ENCODE results near the gene LENG1. TPM values are rescaled to one million over a fixed set of nuclear protein-coding genes. Genes with fewer than 3 reads are reported as not detected.
"Not testable (repeated sequence)": the region's sequence is repeated elsewhere in the genome, so short reads cannot be mapped to it uniquely, and the experiment has no call there.

The LENG1 gene
- total RNA-seq, 1 donor from 2014 or later, result 8.3 TPM

DNA sequence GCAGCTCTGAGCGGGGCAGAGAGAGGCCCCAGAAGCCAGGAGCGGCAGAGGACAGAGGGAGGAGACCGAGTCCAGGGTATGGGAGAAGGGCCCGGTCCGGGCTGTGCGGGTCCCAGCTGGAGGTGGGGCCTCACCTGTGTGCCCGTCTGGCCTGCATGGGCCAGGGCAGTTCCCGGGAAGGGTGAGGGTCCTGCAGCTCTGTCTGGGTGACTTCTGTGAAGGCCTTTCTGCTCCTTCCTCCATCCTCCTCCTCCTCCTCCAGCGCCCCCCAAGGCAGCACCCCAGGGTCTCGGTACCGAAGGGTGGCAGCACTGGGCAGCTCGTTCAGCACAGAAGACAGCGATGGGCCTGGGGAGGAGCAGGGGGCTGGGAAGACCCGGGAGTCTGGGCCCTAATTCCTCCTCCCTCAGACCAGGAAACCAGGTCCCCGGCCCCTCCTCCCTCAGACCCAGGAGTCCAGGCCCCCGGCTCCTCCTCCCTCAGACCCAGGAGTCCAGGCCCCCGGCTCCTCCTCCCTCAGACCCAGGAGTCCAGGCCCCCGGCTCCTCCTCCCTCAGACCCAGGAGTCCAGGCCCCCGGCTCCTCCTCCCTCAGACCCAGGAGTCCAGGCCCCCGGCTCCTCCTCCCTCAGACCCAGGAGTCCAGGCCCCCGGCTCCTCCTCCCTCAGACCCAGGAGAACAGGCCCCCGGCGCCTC, 12.4 kb upstream of the LENG1 start:
- DNase-seq (ENCODE audit: low spot score); intact Hi-C loops (cut with DNase I): not testable (repeated sequence)

DNA sequence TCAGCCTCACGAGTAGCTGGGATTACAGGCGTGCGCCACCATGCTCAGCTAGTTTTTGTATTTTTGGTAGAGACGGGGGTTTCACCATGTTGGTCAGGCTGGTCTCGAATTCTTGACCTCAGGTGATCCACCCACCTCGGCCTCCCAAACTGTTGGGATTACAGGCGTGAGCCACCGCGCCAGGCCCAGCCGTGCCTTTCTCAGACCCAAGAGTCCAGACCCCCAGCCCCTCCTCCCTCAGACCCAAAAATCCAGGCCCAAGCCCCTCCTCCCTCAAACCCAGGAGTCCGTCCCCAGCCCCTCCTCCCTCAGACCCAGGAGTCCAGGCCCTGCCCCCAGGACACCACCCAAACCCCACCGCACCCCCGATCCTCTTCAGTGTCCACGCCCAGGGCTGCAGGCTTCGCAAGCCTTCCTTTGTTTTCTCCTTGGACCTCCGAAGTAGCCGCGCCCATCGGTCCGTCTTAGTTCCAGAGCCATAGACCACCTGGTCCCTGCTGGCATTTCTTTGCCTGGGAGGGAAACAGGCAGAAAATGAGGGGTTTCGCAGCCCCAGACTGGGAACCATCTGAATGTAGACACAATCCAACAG, 9.7 kb upstream of the LENG1 start:
- DNase-seq (ENCODE audit: low spot score), result no peak
- intact Hi-C loops (cut with DNase I), result no loop called here

DNA sequence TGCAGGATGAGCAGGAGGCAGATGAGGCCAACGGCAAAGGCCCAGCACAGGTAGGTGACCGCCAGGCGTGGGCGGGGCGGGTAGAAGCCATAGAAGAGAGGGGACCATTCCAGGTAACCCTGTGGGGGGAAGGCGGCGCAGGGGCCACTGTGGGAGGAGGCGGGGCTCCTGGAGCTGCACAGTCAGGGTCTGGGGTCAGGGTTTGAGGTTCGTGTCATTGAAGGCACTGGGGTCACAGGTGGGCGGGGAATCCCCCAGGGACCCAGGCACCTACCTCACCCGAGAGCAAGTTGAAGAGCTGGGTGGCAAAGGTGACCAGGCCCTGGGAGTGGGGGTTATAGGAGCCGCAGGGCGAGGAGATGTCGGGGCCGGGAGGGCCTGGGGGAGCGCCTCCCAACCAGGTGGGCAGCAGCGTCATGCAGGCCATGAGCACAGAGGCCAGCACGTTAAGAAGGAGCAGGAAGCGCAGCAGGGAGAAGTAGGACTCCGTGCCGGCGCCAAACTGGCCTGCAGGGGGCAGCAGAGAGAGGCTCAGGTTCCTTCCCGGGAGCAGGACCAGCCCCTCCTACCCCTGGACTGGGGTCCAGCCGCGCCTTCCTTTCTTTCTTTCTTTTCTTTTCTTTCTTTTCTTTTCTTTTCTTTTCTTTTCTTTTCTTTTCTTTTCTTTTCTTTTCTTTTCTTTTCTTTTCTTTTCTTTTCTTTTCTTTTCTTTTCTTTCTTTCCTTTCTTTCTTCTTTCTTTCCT, 8.8 kb upstream of the LENG1 start:
- DNase-seq (ENCODE audit: low spot score), result peak; percentile 97
- intact Hi-C loops (cut with DNase I), result loop anchor here (1.0 kb wide), 1 partner anchor 63 kb away; no protein-coding TSS in a partner anchor

DNA sequence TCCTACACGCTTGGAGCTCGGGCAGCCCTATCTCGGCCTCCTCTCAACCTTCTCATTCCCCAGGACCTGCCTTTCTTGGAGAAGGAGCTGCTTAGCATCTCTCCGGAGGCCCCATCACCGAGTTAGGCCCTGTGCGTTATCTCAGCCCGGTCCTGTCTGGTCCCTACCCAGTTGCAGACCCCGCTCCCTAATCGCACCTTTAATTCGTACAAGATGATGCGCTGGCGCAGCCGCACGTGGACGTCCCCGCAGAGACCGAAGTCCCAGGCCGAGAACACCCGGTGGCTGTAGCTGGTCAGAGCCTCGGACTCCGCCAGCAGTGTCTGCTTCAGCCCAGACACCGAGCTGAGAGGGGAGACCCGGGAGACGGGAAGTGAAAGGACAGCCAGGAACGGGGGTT, 5.7 kb upstream of the LENG1 start:
- DNase-seq (ENCODE audit: low spot score), result no peak
- intact Hi-C loops (cut with DNase I), result no loop called here

DNA sequence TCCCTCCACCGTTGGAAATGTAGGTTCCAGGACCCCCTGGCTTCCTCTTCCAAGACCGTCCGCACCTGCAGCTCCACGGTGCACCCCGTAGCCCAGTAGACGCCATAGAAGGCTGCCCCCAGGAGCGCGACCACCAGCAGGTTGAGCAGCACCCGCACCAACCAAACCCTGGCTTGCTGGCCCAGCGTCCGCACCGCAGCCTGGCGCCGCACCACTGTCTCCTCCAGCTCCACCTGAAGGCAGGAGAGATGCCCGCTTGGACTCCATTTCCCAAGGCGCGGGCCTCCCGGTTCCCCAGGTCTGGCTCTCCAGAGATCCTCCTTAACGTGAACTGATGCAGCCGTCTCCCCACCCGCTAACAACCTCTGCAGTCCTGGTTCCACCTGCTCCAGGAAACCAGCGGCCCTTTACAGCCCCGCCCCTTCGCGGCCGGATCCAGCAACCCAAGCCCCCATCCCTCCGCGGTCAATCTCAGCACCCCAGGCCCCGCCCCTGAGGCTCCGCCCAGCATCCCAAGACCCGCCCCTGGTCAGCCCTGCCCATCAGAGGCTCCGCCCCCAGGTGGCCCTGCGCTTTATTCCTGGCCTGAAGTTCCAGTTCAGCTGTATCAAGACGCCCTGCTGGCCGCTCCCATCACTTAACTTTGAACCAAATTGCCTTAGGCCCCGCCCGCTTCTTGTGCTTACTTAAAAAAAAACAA, 5.0 kb upstream of the LENG1 start:
- peak; percentile 90 for DNase-seq (ENCODE audit: low spot score)
- intact Hi-C loops (cut with DNase I), result loop anchor here (5.0 kb wide), 1 partner anchor 38 kb away; the partner anchor contains the start of gene RPS9

DNA sequence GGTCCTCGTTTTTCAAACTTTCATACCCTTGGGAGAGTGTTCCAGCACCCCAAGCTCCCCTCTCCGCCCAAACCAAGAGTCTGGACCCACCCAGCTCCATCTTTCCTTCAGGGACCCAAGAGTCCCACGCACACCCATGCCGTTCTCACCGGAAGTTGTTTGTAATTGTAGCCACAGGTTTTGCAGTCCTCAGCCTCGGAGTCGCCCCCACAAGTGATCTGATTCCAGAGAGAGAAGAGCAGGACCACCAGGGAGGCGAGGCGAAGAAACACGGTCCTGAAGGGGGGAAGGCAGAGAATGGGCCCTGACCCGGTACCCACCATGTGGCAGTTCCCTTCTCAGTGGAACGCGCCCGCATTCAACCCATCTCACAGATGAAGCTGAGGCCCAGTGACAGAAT, 3.4 kb upstream of the LENG1 start:
- intact Hi-C loops (cut with DNase I), result loop anchor here (5.0 kb wide), 1 partner anchor 39 kb away; the partner anchor contains the start of gene RPS9
- no peak for DNase-seq (ENCODE audit: low spot score)

DNA sequence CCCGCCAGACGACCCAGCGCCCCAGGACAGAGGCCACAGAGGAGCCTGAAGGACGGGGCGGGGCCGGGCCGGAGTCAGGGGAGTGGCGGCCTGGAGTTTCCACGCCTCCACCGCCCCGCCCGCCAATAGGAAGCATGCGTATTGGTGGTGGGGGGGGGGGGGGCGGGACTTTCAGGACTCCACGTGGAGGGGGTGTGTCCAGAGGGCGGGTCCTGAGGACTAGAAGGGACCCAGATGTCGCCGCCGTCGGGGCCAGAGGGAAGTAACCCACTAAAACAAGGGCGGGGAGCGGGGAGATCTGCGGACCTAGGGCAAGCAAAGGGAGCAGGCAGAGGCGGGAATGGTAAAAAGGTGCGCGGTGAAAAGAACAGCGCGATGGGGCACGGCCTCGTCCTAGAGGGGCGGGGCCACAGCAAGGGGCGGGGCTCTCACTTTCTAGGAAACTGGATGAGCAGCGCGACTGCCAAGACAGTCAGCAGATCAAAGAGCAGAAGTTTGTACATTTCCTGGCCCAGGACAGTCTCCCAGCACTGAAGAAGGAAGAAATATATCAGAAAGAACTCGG, 2.8 kb upstream of the LENG1 start:
- DNase-seq (ENCODE audit: low spot score), result peak; percentile 90
- intact Hi-C loops (cut with DNase I), result loop anchor here (5.0 kb wide), 1 partner anchor 40 kb away; the partner anchor contains the start of gene RPS9

DNA sequence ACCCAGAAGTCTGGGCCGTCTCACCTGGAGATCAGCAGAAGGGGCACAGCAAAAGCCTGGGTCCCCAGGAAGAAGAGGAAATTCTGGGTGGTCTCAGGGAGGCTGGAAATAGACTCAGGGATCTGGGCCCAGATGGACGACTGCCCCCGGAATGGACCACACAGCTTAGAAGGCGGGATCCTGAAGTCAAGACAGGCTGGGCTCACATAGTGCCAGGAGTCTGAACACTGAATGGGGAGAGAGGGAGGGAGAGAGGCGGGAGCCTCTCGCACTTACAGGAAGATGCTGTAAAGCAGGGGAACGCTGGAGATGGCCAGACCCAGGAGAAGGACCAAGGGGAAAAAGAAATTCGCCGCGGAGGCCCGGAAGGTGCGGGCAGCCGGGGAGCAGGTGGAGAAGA, 1.3 kb upstream of the LENG1 start:
- intact Hi-C loops (cut with DNase I), result loop anchor here (5.0 kb wide), 1 partner anchor 41 kb away; the partner anchor contains the start of gene RPS9

DNA sequence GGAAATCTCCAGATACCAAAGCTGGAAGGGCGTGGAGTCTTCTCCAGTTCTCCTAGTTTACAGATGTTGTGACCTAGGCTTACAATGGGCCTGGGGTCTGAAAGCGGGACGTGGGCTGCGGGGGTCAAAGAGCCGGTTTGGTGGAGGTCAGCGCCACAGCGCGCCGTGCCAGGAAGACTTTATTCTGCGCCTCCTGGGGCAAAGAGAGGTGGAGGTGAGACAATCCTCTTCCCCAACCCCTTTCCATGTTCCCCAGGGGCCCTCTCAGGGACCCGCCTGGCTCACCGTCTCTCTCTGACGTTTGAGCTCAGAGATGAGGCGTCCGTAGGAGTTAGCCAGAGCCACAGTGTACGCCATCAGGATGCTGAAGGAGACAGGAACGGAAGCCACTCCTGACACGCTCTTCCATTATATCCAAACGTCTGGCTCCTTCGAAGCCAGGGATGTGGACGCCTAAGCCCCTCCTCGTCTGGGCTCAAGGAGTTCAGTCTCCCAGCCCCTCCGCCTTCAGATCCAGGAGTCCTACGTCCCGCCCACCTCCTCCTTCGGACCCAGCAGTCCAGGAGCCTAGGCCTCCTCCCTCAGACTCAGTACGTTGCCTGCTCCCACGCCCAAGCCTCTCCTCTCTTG, 776 bp upstream of the LENG1 start:
- DNase-seq (ENCODE audit: low spot score), result no peak

More for the DNA sequence above, 1.3 kb upstream of the LENG1 start:
- DNase-seq (ENCODE audit: low spot score), result no peak

DNA sequence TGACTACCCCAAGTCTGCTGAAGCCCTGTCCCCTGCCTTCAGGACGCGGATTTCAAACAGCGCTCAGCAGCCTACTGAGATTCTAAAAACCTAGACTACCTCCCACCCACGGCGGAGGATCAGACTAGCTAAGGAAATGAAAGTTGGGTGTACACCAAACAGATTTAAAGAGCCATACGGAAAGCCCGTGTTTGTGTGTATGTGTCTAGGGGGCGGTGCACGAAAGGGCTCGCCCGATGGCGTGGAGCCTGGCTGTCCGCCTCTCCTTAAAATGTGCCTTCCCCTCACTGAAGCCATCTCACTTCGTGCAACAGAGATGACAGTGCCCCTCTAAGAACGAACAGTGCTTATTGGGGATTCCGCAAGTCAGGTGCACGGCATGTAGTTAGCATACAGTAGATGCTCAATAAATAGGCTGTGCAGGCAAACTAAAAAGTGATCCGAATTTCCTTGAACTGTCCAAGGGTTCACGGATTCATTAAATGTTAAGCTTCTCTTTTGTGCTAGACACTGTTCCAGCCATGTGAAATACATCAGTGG, 639 bp downstream of the LENG1 start:
- DNase-seq (ENCODE audit: low spot score), result no peak
- intact Hi-C loops (cut with DNase I), result no loop called here

More for the DNA sequence above, 776 bp upstream of the LENG1 start:
- intact Hi-C loops (cut with DNase I), result loop anchor here (5.0 kb wide), 1 partner anchor 42 kb away; the partner anchor contains the start of gene RPS9

DNA sequence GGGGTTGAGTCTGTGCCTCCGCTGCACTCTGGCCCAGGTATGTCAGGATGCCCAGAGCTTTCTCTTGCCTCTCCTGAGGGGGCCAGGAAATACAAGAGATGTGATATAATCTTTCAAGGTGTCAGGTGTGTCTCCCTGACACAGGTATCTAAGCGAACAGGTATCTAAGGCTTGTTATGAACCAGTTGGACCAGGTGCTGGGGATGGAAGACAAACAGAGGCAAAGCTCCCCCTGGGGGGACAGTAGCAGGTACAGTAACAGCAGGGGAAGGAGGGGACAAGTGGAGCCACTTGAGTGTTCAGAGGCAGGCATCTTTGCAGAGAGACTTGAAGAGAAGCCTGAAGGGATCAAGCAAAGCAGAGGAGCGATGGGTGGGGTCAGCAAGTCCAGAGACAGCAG, 2.6 kb downstream of the LENG1 start:
- intact Hi-C loops (cut with DNase I), result no loop called here
- no peak for DNase-seq (ENCODE audit: low spot score)

DNA sequence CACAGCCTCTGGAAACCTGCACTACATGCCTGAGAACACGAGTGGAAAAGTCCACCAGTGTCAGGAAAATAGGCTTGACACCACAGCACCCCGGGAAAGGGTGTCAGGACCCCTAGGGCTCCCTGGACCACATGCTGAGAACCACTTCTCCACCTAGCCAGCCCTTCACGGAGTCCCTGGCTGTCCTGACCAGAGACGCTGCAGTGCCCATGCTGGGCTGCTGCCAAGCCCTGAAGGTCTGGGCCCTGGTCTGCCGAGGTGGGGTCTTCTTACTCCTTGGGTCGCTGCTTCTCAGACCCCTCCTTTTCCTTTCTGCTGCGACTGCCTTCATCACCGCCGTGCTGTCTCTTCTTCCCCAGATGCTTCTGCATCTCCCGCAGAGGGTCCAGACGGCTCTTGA, 3.0 kb downstream of the LENG1 start:
- DNase-seq (ENCODE audit: low spot score), result no peak
- intact Hi-C loops (cut with DNase I), result no loop called here

DNA sequence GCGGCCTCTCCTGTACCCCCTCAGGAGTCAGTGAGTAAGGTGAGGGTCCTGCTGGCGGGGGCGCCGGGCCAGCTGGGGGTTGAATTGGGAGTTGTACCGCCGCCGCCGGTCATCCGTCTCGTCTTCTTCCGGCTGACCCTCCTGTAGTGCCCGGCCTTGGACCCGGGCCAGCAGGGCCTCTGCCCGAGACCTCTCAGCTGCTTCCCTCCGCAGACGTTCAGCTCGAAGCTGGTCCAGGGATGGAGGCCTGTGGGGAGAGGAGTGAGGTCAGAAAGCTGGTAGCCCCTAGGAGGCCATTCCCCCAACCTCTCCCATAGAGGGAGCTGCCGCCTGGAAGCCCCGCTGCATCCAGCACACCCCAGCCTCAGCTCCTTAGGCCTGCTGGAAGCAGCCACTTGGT, 3.8 kb downstream of the LENG1 start:
- intact Hi-C loops (cut with DNase I), result no loop called here
- DNase-seq (ENCODE audit: low spot score), result no peak

DNA sequence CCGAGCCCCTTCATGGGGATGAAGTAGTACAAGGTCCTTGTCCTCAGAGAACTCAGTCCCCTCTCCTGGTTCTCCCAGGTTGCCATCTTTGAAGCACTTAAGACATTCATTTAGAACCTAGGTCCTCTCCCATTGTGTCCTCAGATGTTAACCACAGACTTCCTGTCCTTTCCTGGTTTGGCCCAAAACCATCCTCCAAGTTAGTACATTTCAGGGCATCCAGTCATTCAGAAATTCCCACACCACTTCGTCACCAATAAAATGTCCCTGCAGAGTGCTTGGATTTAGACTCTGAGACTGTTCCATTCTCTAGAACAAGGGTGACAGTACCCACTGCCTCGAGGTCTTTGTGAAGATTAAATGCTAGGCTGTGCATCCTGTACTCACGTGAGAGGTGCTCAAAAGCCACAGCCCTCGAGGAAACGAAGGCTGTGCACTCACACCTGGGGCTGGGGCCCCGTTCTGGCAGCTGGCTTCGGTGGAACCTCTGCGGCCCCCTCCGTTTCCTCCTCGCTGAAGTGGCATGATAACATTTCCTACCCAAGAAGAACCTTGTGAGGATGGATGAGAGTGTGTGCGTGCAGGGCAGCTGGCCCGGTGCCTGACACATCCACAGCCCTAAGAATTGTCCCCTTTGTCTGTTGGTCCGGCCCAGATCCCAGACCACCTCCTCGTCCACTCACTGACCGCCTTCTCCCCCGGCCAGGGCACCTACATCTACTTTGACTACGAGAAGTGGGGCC, 4.7 kb downstream of the LENG1 start:
- intact Hi-C loops (cut with DNase I), result no loop called here
- DNase-seq (ENCODE audit: low spot score), result no peak

DNA sequence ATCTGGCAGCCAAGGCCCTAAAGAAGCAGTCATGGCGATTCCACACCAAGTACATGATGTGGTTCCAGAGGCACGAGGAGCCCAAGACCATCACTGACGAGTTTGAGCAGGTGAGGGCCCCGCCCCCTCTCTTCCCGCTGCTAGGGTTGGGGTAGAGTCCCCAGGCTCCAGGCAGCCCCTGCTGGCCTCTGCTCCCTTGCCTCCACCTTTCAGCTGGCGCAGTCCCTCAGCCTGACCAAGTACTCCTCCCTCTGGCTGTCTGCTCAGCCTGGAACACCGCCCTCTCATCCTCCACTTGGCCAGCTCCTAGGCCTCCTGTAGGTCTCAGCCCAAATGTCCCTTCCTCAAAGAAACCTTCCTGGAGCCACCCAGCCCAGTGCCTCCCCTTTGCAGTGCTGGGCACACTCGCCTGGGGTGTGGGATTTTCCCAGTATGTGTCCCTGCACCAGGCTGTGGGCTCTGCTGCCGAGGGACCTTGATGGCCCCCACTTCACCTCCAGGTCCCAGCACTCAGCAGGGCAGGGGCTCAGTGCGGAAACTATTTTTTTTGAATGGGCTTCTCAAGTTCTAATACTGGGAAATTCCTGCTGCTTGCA, 5.7 kb downstream of the LENG1 start:
- DNase-seq (ENCODE audit: low spot score), result no peak
- intact Hi-C loops (cut with DNase I), result no loop called here

DNA sequence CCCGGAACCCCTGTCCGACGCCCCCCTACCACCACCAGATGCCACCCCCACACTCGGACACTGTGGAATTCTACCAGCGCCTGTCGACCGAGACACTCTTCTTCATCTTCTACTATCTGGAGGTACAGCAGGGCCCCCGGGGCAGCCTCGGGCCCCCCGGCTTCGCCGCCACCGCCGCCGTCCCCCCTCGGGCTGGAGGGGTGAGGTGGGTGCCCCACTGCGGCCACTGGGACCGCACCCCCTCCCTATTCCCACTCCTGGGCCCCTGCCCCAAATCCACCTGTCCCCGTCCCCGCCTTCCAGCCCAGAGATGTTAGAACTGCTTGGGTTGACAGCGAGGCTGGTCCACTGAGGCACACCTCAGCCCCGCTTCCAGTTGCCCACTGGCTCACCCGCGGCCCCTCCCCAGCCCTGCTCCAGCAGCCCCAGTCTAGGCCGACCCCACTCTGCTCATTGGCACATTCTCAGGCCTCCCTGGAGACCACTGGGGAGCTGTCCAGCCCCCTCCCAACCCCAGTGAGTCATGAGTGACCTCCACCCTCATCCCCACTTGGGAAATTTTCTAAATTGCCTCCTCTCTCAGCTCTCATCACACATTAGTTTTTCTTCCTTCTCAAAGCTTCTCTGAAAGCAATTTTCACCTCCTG, 6.5 kb downstream of the LENG1 start:
- intact Hi-C loops (cut with DNase I), result no loop called here
- no peak for DNase-seq (ENCODE audit: low spot score)

DNA sequence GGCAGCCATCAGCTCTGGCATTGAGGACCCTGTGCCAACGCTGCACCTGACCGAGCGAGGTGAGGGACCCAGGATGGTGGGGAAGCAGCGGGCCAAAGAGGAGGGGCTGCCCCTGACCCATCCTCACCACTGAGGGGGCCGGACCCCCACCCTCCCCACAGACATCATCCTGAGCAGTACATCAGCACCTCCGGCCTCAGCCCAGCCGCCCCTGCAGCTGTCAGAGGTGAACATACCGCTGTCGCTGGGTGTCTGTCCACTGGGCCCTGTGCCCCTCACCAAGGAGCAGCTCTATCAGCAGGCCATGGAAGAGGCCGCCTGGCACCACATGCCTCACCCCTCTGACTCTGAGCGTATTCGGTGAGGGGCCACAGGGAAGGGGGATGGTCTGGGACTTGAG, 7.3 kb downstream of the LENG1 start:
- intact Hi-C loops (cut with DNase I), result no loop called here
- no peak for DNase-seq (ENCODE audit: low spot score)

Data from cardiac septum (tissue), 1 donor.